Spinal cord (tissue), 10 donors: ENCODE measurements around the gene MRPL24. TPM values are rescaled to one million over a fixed set of nuclear protein-coding genes. Genes with fewer than 3 reads are reported as not detected.

Experiments used
- DNase-seq, 6 donors: peaks; one replicate each; pipeline versions ENCODE4 v3.0.0 to v3.0.0-alpha.2; 2013 to 2015; ENCODE audit warnings: low spot score in 6 of 6, low read depth in 4 of 6
- H3K27ac ChIP-seq: one replicate; pipeline ENCODE4 v1.5.1; 2013; ENCODE audit warnings: low read depth, low read length, control low read depth
- H3K27me3 ChIP-seq: one replicate; pipeline ENCODE4 v1.6.1; 2013; ENCODE audit warnings: low read length; ENCODE audit not compliant: control insufficient read depth, insufficient read depth
- H3K36me3 ChIP-seq: one replicate; pipeline ENCODE4 v1.6.1; 2013; ENCODE audit warnings: low read length; ENCODE audit not compliant: control insufficient read depth, insufficient read depth
- H3K4me1 ChIP-seq: one replicate; pipeline ENCODE4 v1.6.1; 2013; ENCODE audit warnings: low read length; ENCODE audit not compliant: control insufficient read depth, insufficient read depth
- H3K4me3 ChIP-seq: one replicate; pipeline ENCODE4 v1.5.1; 2013; ENCODE audit warnings: low read depth, low read length, control low read depth
- H3K9me3 ChIP-seq: one replicate; pipeline ENCODE4 v1.6.1; 2013; ENCODE audit warnings: low read length; ENCODE audit not compliant: control insufficient read depth, insufficient read depth
- WGBS: methylation state at CpG from one replicate; pipeline ENCODE4 v1.1.5; 2013; ENCODE audit warnings: missing lambda C conversion rate; ENCODE audit not compliant: insufficient coverage; 5-methylcytosine and 5-hydroxymethylcytosine counted together
- polyA plus RNA-seq, 2 donors: library from polyadenylated mRNA; unstranded; fragments of 120-200 nt; gene quantifications; one replicate each; pipeline ENCODE4 v1.2.1, GENCODE V29; 2013; ENCODE audit not compliant: insufficient read length in 2 of 2
- total RNA-seq, 2 donors: library from RNA; depleted of rRNA in 1 of 2; stranded (reverse); fragments of 120-200 nt in 1 of 2; fragments of >200 nt in 1 of 2; gene quantifications; one replicate each; pipeline versions ENCODE4 v1.2.3 to v1.2.4, GENCODE V29; 2013 to 2014
- donor health status: healthy.

MRPL24 gene
- total and polyA plus RNA-seq, 4 donors: 22.9 to 61.1 (median 57.2) TPM

GRCh38 chr1:156689953-156690674, 50.8 kb downstream of the MRPL24 start:
- H3K27me3 ChIP-seq: peaks cover 19% of the 10 kb centered on the region
- H3K4me3 ChIP-seq: peak overlapping the region; percentile 32
- no peak overlapping the region for H3K27ac ChIP-seq
- peak in 2 of 6 donors; percentile 60 to 61 for DNase-seq
- 22% methylated on average over 9 of the region's 10 CpGs for WGBS
- peaks cover 43% of the 10 kb centered on the region for H3K4me1 ChIP-seq
- no peaks in the 10 kb centered on the region for H3K9me3 ChIP-seq
- H3K36me3 ChIP-seq: no peaks in the 10 kb centered on the region

- peak in 3 of 6 donors; percentile 56 to 92 (median 91) for DNase-seq
- H3K9me3 ChIP-seq: no peaks in the 10 kb centered on the region
Measured at GRCh38 chr1:156689035-156689952, 51.6 kb downstream of the MRPL24 start.

More at GRCh38 chr1:156689035-156689952, 51.6 kb downstream of the MRPL24 start:
- Histone ChIP-seq H3K4me1 (peaks cover 43% of the 10 kb centered on the region), H3K4me3 (peak overlapping the region; percentile 32), H3K36me3 (no peaks in the 10 kb centered on the region), H3K27ac (peak overlapping the region; percentile 15), H3K27me3 (peaks cover 19% of the 10 kb centered on the region)
- under 1% methylated on average over 20 of the region's 23 CpGs for WGBS

Other genes with a start within 250 kb of the MRPL24 start
- 10 to 100 TPM in 1 of 2 donors, 1 to 10 TPM in 1; 5.7 to 13.2 TPM for gene MEF2D, start 240.3 kb downstream of the MRPL24 start, total RNA-seq
- gene MEF2D, start 240.3 kb downstream of the MRPL24 start, polyA plus RNA-seq: 10 to 100 TPM; 21.8 to 28.9 TPM
- gene IQGAP3, start 168.5 kb downstream of the MRPL24 start, total RNA-seq: 1 to 10 TPM; 4.9 to 7.3 TPM
- gene IQGAP3, start 168.5 kb downstream of the MRPL24 start, polyA plus RNA-seq: 10 to 100 TPM in 1 of 2 donors, 1 to 10 TPM in 1; 6.8 to 10.4 TPM
- gene TTC24, start 161.4 kb downstream of the MRPL24 start, total RNA-seq: not detected
- not detected for gene TTC24, start 161.4 kb downstream of the MRPL24 start, polyA plus RNA-seq
- gene NAXE, start 149.3 kb downstream of the MRPL24 start, total RNA-seq: 100 to 1,000 TPM in 1 of 2 donors, 10 to 100 TPM in 1; 53.5 to 113 TPM
- gene NAXE, start 149.3 kb downstream of the MRPL24 start, polyA plus RNA-seq: 100 to 1,000 TPM; 107 TPM
- 1 to 10 TPM; 9.5 to 9.7 TPM for gene GPATCH4, start 139.6 kb downstream of the MRPL24 start, total RNA-seq
- 10 to 100 TPM; 41.7 to 44.5 TPM for gene GPATCH4, start 139.6 kb downstream of the MRPL24 start, polyA plus RNA-seq
- gene HAPLN2, start 121.7 kb downstream of the MRPL24 start, total RNA-seq: 1 to 10 TPM; 7.3 to 9.4 TPM
- 10 to 100 TPM; 37.7 to 38.8 TPM for gene HAPLN2, start 121.7 kb downstream of the MRPL24 start, polyA plus RNA-seq
- 100 to 1,000 TPM; 181 to 240 TPM for gene BCAN, start 99.0 kb downstream of the MRPL24 start, total RNA-seq
- 1,000 to 10,000 TPM in 1 of 2 donors, 100 to 1,000 TPM in 1; 973 to 1,252 TPM for gene BCAN, start 99.0 kb downstream of the MRPL24 start, polyA plus RNA-seq
- gene NES, start 63.7 kb downstream of the MRPL24 start, total RNA-seq: 10 to 100 TPM; 37.9 to 61.8 TPM
- gene NES, start 63.7 kb downstream of the MRPL24 start, polyA plus RNA-seq: 100 to 1,000 TPM in 1 of 2 donors, 10 to 100 TPM in 1; 96.9 to 111 TPM
- 100 to 1,000 TPM in 1 of 2 donors, 10 to 100 TPM in 1; 35.6 to 482 TPM for gene CRABP2, start 35.5 kb downstream of the MRPL24 start, total RNA-seq
- gene CRABP2, start 35.5 kb downstream of the MRPL24 start, polyA plus RNA-seq: 100 to 1,000 TPM in 1 of 2 donors, 10 to 100 TPM in 1; 37.7 to 139 TPM
- gene METTL25B, start 12.6 kb downstream of the MRPL24 start, total RNA-seq: 10 to 100 TPM in 1 of 2 donors, 1 to 10 TPM in 1; 8.1 to 27.4 TPM
- gene METTL25B, start 12.6 kb downstream of the MRPL24 start, polyA plus RNA-seq: 10 to 100 TPM; 35.9 to 36.0 TPM
- gene ISG20L2, start 12.3 kb downstream of the MRPL24 start, total RNA-seq: 10 to 100 TPM in 1 of 2 donors, 1 to 10 TPM in 1; 9.2 to 25.9 TPM
- 10 to 100 TPM; 38.1 to 39.2 TPM for gene ISG20L2, start 12.3 kb downstream of the MRPL24 start, polyA plus RNA-seq
- 100 to 1,000 TPM in 1 of 2 donors, 10 to 100 TPM in 1; 69.8 to 197 TPM for gene HDGF, start 10.6 kb upstream of the MRPL24 start, total RNA-seq
- 100 to 1,000 TPM; 154 to 161 TPM for gene HDGF, start 10.6 kb upstream of the MRPL24 start, polyA plus RNA-seq
- 10 to 100 TPM; 23.9 to 37.1 TPM for gene PRCC, start 26.4 kb upstream of the MRPL24 start, total RNA-seq
- 100 to 1,000 TPM; 105 to 110 TPM for gene PRCC, start 26.4 kb upstream of the MRPL24 start, polyA plus RNA-seq
- gene SH2D2A, start 75.8 kb upstream of the MRPL24 start, total RNA-seq: under 1 TPM in 1 of 2 donors, not detected in 1; 0.33 TPM
- under 1 TPM; 0.51 to 0.53 TPM for gene SH2D2A, start 75.8 kb upstream of the MRPL24 start, polyA plus RNA-seq
- 1 to 10 TPM in 1 of 2 donors, under 1 TPM in 1; 0.40 to 5.2 TPM for gene INSRR, start 118.0 kb upstream of the MRPL24 start, total RNA-seq
- 1 to 10 TPM in 1 of 2 donors, under 1 TPM in 1; 0.70 to 3.4 TPM for gene INSRR, start 118.0 kb upstream of the MRPL24 start, polyA plus RNA-seq
- 10 to 100 TPM in 1 of 2 donors, 1 to 10 TPM in 1; 2.6 to 13.5 TPM for gene NTRK1, start 119.8 kb upstream of the MRPL24 start, total RNA-seq
- 1 to 10 TPM; 1.7 to 2.8 TPM for gene NTRK1, start 119.8 kb upstream of the MRPL24 start, polyA plus RNA-seq
- gene PEAR1, start 152.6 kb upstream of the MRPL24 start, total RNA-seq: 10 to 100 TPM in 1 of 2 donors, 1 to 10 TPM in 1; 3.5 to 12.7 TPM
- 10 to 100 TPM in 1 of 2 donors, 1 to 10 TPM in 1; 5.6 to 11.6 TPM for gene PEAR1, start 152.6 kb upstream of the MRPL24 start, polyA plus RNA-seq
- 1 to 10 TPM in 1 of 2 donors, under 1 TPM in 1; 0.30 to 4.5 TPM for gene LRRC71, start 179.5 kb upstream of the MRPL24 start, total RNA-seq
- 1 to 10 TPM; 8.0 to 8.5 TPM for gene LRRC71, start 179.5 kb upstream of the MRPL24 start, polyA plus RNA-seq